ENCODE results near the gene EVL. TPM values are rescaled to one million over a fixed set of nuclear protein-coding genes. Genes with fewer than 3 reads are reported as not detected.

Gene EVL
- total RNA-seq, 4 donors from 2014 or later: 24.2 to 40.1 (median 29.8) TPM

DNA sequence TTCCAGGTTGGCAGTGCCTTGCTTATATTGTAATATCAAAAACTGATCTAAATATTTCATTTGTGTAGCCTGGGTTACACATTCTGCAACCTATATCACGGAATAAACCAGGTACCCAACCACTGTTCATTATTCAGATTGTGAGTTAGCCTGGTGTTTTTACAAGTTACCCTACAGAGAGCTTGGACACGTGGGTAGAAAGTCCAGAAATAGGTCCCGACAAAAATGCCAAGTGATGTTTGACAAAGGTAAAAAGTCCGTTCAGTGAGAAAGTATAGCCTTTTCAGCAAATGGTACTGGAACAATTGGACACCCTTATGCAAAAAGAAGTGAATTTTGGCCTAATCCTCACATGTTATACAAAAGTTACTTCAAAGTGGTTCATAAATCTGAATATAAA lies 17.6 kb upstream of the EVL start:
- intact Hi-C loops (cut with DNase I): no loop called here

DNA sequence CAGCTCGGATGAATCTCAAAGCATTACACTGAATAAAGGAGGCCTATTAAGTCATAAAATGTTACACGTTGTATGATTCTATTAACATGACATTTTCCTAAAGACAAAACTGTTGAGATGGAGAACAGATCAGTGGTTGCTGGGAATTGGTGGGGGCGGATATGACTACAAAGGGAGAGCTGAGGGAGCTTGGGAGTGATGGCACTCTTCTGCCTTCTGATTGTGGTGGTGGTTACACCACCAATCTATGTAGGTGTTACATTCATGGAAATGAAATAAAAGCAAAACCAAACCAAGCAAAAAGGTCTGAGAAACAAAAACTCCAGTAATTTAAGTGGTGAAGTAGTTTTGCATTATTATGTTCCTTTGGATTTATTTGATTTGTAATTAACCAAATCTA lies 16.4 kb upstream of the EVL start:
- no peak overlapping the region for H3K27ac ChIP-seq
- no peak for DNase-seq
- H3K27me3 ChIP-seq: no peaks in the 10 kb centered on the region
- no peaks in the 10 kb centered on the region for H3K4me1 ChIP-seq
- TF ChIP-seq, protein P1, sequence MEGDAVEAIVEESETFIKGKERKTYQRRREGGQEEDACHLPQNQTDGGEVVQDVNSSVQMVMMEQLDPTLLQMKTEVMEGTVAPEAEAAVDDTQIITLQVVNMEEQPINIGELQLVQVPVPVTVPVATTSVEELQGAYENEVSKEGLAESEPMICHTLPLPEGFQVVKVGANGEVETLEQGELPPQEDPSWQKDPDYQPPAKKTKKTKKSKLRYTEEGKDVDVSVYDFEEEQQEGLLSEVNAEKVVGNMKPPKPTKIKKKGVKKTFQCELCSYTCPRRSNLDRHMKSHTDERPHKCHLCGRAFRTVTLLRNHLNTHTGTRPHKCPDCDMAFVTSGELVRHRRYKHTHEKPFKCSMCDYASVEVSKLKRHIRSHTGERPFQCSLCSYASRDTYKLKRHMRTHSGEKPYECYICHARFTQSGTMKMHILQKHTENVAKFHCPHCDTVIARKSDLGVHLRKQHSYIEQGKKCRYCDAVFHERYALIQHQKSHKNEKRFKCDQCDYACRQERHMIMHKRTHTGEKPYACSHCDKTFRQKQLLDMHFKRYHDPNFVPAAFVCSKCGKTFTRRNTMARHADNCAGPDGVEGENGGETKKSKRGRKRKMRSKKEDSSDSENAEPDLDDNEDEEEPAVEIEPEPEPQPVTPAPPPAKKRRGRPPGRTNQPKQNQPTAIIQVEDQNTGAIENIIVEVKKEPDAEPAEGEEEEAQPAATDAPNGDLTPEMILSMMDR (IDR thresholded peaks at IDR 0.05): no peak
- no peak for TF ChIP-seq POLR2A (IDR thresholded peaks at IDR 0.05)
- no peaks in the 10 kb centered on the region for H3K9me3 ChIP-seq
- 89 to 92% methylated on average over 3 of the region's 3 CpGs for WGBS, 2 donors
- no peak overlapping the region for H3K4me3 ChIP-seq (replicated peaks in 1 of 3)
- intact Hi-C loops (cut with DNase I): no loop called here
- no peaks in the 10 kb centered on the region for H3K36me3 ChIP-seq

More for the DNA sequence above, 17.6 kb upstream of the EVL start:
- H3K36me3 ChIP-seq: no peaks in the 10 kb centered on the region
- 92 to 93% methylated on average over 4 of the region's 4 CpGs for WGBS, 2 donors
- TF ChIP-seq POLR2A (IDR thresholded peaks at IDR 0.05): no peak
- TF ChIP-seq, protein P1 (IDR thresholded peaks at IDR 0.05): no peak
- no peaks in the 10 kb centered on the region for H3K4me1 ChIP-seq
- H3K27ac ChIP-seq: no peak overlapping the region
- DNase-seq: no peak
- H3K27me3 ChIP-seq: no peaks in the 10 kb centered on the region
- no peaks in the 10 kb centered on the region for H3K9me3 ChIP-seq
- no peak overlapping the region for H3K4me3 ChIP-seq (replicated peaks in 1 of 3)

DNA sequence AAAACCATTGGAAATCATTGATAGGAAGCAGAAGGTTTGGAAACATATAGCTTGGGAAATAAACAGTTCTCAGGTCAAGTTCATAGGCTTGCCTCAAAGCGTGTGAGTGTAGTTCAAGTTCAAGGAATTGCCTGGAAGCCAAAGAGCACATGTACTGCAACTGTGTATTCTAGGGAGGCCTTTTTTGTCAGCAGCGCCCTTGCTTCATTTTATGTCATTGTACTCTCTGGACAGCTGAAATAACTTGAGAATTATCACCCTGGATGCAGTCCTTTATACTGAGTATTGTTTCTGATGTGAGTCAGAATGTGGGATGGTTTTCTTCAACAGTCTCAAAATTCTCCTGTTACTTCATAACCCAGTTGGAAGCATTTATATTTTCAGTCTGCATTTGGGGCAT lies 16.0 kb upstream of the EVL start:
- no peaks in the 10 kb centered on the region for H3K27me3 ChIP-seq
- DNase-seq: no peak
- no peaks in the 10 kb centered on the region for H3K9me3 ChIP-seq
- H3K4me3 ChIP-seq (replicated peaks in 1 of 3): no peak overlapping the region
- H3K36me3 ChIP-seq: no peaks in the 10 kb centered on the region
- TF ChIP-seq POLR2A (IDR thresholded peaks at IDR 0.05): no peak
- TF ChIP-seq, protein P1 (IDR thresholded peaks at IDR 0.05): no peak
- 74 to 77% methylated on average over 2 of the region's 2 CpGs for WGBS, 2 donors
- intact Hi-C loops (cut with DNase I): no loop called here
- H3K27ac ChIP-seq: no peak overlapping the region
- H3K4me1 ChIP-seq: no peaks in the 10 kb centered on the region

DNA sequence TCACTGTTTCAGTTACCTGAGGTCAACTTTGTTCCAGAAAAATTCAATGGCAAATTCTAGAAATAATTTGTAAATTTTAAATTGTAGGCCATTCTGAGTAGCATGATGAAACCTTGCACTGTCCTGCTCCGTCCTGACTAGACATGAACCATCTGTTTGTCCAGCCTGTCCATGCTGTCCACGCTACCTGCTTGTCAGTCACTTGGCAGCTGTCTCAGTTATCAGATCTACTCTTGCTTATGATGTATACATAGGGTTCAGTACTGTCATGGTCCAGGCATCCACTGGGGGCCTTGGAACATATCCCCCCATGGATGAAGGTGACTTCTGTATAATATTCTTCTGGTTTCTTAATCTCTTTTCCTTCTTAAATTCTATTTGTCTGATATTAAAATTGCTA lies 14.1 kb upstream of the EVL start:
- no peaks in the 10 kb centered on the region for H3K9me3 ChIP-seq
- DNase-seq: no peak
- no peaks in the 10 kb centered on the region for H3K27me3 ChIP-seq
- WGBS, 2 donors: 98% methylated on average over 2 of the region's 2 CpGs
- no peaks in the 10 kb centered on the region for H3K4me1 ChIP-seq
- no peak overlapping the region for H3K27ac ChIP-seq
- H3K4me3 ChIP-seq (replicated peaks in 1 of 3): no peak overlapping the region
- intact Hi-C loops (cut with DNase I): no loop called here
- no peaks in the 10 kb centered on the region for H3K36me3 ChIP-seq
- TF ChIP-seq POLR2A (IDR thresholded peaks at IDR 0.05): no peak
- TF ChIP-seq, protein P1 (IDR thresholded peaks at IDR 0.05): no peak

DNA sequence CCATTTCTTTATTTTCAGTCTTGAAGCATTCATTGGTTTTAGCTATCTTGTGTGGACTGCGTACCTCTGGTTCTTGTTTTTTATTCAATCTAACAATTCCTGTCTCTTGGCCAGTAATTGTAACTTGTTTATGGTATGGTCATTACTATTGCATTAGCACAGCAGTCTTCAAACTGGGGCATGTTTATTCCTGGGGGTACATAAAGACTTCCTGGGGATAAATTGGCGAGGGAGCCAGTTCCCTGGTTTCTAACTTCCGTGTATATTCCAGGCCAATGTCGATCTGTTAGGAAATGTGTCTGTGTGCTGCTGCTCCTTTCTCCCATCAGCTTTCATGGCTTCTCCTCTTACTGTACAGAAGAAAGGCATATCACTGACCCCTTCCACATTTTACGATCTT lies 13.7 kb upstream of the EVL start:
- 89 to 90% methylated on average over 5 of the region's 5 CpGs for WGBS, 2 donors
- Histone ChIP-seq H3K27me3 (no peaks in the 10 kb centered on the region), H3K9me3 (no peaks in the 10 kb centered on the region), H3K4me3 (replicated peaks in 1 of 3) (no peak overlapping the region), H3K4me1 (no peaks in the 10 kb centered on the region), H3K27ac (no peak overlapping the region), H3K36me3 (no peaks in the 10 kb centered on the region)
- TF ChIP-seq POLR2A (IDR thresholded peaks at IDR 0.05): no peak
- TF ChIP-seq, protein P1 (IDR thresholded peaks at IDR 0.05): no peak
- intact Hi-C loops (cut with DNase I): no loop called here
- no peak for DNase-seq
